ENCODE data around the gene CHST11.

The CHST11 gene

DNA sequence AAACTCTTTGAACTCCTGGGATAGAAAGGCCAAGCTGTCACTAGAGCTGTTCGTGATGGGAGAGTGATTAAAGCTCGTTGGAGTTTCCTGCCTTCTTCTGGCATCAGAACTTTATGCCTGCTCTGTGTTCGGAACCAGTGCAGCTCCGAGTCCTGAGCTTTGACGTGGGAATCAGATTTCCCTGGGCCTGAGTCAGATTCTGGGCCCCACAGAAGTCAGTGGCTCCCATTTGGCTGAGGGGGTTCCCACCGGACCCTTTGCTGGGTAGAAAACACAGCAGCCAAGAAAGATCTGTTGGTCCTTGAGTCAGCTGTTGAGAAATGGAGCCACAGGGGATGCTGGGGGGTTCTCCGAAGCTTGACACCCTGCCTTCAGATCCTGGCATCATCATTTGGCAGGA lies 238.0 kb downstream of the CHST11 start:
- H3K4me3 ChIP-seq (ENCODE audit: low read depth, low read length), result no peak overlapping the region
- TF ChIP-seq, protein P1, sequence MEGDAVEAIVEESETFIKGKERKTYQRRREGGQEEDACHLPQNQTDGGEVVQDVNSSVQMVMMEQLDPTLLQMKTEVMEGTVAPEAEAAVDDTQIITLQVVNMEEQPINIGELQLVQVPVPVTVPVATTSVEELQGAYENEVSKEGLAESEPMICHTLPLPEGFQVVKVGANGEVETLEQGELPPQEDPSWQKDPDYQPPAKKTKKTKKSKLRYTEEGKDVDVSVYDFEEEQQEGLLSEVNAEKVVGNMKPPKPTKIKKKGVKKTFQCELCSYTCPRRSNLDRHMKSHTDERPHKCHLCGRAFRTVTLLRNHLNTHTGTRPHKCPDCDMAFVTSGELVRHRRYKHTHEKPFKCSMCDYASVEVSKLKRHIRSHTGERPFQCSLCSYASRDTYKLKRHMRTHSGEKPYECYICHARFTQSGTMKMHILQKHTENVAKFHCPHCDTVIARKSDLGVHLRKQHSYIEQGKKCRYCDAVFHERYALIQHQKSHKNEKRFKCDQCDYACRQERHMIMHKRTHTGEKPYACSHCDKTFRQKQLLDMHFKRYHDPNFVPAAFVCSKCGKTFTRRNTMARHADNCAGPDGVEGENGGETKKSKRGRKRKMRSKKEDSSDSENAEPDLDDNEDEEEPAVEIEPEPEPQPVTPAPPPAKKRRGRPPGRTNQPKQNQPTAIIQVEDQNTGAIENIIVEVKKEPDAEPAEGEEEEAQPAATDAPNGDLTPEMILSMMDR (IDR thresholded peaks at IDR 0.05; ENCODE audit: borderline replicate concordance, insufficient read depth, low read depth, low read length), result no peak

DNA sequence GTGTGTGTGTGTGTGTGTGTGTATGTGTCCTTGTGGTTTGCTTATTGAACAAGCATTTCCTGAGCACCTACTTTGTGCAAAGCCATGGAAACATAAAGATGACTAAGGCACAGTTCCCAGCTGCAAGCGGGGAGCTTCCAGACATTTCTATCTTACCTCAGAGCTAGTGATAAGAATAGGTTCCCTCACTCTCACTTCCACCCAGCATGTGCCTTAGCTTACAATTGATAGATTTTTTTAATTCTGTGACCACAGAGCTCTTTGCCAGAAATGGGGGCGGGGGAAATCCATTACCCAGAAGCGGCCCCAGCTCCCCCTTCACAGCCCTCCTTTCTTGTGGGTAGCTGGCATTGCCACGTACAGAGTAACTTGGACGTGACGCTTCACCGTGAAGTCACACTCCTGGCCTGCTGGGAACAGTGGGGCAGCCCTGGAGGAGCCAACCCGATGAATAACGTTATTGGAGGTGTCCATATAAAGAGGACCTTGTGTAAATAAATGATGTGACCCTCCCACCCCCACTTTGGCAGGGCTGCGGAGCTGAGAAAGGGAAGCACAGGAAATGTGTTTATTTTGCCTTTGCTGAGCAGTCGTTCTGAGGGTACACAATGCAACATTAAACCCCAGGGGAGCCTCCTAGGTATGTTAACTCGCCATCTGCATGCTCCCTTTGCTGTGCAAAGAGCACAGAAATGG lies 238.9 kb downstream of the CHST11 start:
- H3K4me3 ChIP-seq (ENCODE audit: low read depth, low read length), result no peak overlapping the region
- TF ChIP-seq, protein P1 (IDR thresholded peaks at IDR 0.05; ENCODE audit: borderline replicate concordance, insufficient read depth, low read depth, low read length), result no peak

DNA sequence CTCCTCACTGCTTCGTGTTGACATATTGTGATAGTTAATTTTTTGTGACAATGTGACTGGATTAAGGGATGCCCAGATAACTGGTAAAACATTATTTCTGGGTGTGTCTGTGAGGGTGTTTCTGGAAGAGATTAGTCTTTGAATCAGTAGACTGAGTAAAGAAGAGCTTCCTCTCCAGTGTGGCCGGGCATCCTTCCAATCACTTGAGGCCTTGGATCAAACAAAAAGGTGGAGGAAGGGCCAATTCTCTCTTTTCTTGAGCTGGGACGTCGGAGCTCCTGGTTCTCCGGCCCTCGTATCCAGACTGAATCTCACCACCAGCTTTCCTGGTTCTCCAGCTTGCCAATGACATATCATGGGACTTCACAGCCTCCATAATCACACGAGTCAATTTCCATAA lies 240.4 kb downstream of the CHST11 start:
- TF ChIP-seq, protein P1 (IDR thresholded peaks at IDR 0.05; ENCODE audit: borderline replicate concordance, insufficient read depth, low read depth, low read length), result no peak
- no peak overlapping the region for H3K4me3 ChIP-seq (ENCODE audit: low read depth, low read length)

DNA sequence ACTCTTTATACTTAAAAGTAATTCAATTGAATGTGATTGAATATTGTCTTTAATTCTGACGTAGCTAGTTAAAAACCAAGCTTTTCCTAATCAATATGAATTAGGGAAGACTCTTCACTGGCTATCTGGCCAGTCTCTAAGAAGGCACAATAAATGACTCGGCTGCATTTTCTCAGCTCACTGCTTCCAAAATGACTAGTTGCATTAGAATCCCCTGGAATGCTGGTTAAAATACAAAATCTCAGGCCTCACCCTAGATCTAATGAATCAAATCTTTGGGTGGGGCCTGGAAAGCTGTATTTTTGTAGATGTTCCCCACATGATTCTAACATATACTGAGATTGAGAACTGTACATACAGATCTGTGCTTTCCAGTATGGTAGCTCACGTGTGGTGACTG lies 242.1 kb downstream of the CHST11 start:
- TF ChIP-seq, protein P1 (IDR thresholded peaks at IDR 0.05; ENCODE audit: borderline replicate concordance, insufficient read depth, low read depth, low read length), result no peak
- H3K4me3 ChIP-seq (ENCODE audit: low read depth, low read length), result no peak overlapping the region

DNA sequence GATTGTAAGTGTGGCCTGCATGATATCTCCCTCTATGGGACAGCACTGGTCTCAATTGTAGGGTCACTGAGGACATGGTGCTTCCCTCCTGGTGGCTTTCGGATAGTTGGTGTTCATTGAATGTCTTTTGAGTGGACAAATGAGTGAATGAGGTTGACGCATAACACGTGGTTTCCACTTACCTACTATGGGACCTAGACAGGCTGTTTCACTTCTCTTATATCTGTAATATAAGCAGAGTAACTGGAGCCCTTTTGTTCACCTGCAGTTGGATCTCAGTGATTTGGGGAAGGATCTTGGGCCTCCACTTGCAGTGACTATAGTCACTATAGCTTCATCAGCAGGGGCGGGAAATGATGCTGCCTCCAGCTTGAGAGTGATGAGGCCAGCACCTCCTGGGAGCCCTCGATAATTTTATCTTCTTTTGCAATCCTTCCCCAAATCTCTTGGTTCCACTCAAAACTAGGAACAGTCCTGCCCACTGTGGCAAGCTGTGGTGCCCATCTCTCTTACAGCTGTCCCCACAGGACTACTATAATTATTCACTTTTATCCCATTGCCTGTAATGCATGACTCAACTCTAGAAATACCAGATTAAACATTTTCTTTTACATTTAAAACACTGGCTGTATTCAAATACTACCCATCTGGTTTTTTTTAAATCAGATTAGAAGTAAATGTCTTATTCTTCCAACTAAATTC lies 242.9 kb downstream of the CHST11 start:
- no peak overlapping the region for H3K4me3 ChIP-seq (ENCODE audit: low read depth, low read length)
- TF ChIP-seq, protein P1 (IDR thresholded peaks at IDR 0.05; ENCODE audit: borderline replicate concordance, insufficient read depth, low read depth, low read length), result no peak

DNA sequence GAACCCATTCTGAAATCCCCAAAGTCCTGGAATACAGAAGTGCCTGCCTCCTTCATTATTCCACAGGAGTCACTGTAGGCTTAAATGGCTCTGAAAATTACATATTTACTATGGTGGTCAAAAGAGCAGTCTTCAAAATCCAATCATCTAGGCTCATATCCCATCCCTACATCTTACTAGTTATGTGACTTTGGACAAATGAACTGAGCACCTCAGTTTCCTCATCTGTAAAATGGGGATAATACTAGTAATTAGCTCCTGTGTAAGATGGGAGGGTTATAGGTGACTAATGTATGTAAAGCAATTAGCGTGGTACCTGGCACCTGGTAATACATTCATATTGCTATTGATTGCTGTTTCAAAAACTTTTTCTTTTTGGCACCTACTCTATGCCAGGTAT lies 243.6 kb downstream of the CHST11 start:
- TF ChIP-seq, protein P1 (IDR thresholded peaks at IDR 0.05; ENCODE audit: borderline replicate concordance, insufficient read depth, low read depth, low read length), result no peak
- H3K4me3 ChIP-seq (ENCODE audit: low read depth, low read length), result no peak overlapping the region

DNA sequence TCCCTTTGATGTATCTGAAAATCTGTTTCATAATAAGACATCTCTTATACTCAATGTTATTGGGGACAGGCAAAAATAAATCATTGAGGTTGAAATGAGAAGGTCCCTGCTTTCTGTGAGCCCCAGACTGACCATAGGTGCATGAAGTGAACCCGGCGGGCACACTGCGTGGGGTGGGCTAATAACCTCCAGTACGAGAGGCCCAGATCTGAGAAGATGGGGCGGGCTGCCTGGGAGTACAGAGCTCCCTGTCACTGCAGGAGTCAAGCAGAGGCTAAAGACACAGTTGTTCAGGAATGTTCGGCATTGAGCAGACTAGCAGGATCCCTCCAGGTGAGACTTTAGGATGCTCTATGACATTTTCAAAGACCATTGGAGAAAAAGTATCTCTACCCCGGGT lies 244.6 kb downstream of the CHST11 start:
- TF ChIP-seq, protein P1 (IDR thresholded peaks at IDR 0.05; ENCODE audit: borderline replicate concordance, insufficient read depth, low read depth, low read length), result no peak
- H3K4me3 ChIP-seq (ENCODE audit: low read depth, low read length), result no peak overlapping the region
